ENCODE results near the gene ZBTB7A.

ZBTB7A gene

GRCh38 chr19:4034048-4035017 lies 32.4 kb downstream of the ZBTB7A start:
- DNase-seq = no peak

- no peak for DNase-seq
These were observed 33.4 kb downstream of the ZBTB7A start for GRCh38 chr19:4033028-4033956.

- DNase-seq = no peak
These were observed 34.3 kb downstream of the ZBTB7A start for GRCh38 chr19:4032436-4032835.

GRCh38 chr19:4031420-4031819 lies 35.3 kb downstream of the ZBTB7A start:
- no peak for DNase-seq

GRCh38 chr19:4030981-4031380 lies 35.7 kb downstream of the ZBTB7A start:
- no peak for DNase-seq

- DNase-seq = no peak
These were observed 36.1 kb downstream of the ZBTB7A start for GRCh38 chr19:4030552-4030951.

GRCh38 chr19:4029247-4029614 lies 37.5 kb downstream of the ZBTB7A start:
- no peak for DNase-seq

GRCh38 chr19:4028334-4029246 lies 38.1 kb downstream of the ZBTB7A start:
- no peak for DNase-seq

GRCh38 chr19:4027146-4027545 lies 39.6 kb downstream of the ZBTB7A start:
- no peak for DNase-seq

GRCh38 chr19:4025317-4025716 lies 41.4 kb downstream of the ZBTB7A start:
- no peak for DNase-seq

- no peak for DNase-seq
These were observed 42.9 kb downstream of the ZBTB7A start for GRCh38 chr19:4023600-4024398.

- no peak for DNase-seq
These were observed 47.1 kb downstream of the ZBTB7A start for GRCh38 chr19:4019578-4019977.

GRCh38 chr19:4018775-4019504 lies 47.8 kb downstream of the ZBTB7A start:
- no peak for DNase-seq

- DNase-seq = no peak
These were observed 48.5 kb downstream of the ZBTB7A start for GRCh38 chr19:4018140-4018613.

- no peak for DNase-seq
These were observed 49.6 kb downstream of the ZBTB7A start for GRCh38 chr19:4016903-4017638.

- no peak for DNase-seq
These were observed 50.2 kb downstream of the ZBTB7A start for GRCh38 chr19:4016486-4016885.

GRCh38 chr19:4015705-4016402 lies 50.8 kb downstream of the ZBTB7A start:
- DNase-seq = no peak

- peak; percentile 44 for DNase-seq
These were observed 51.9 kb downstream of the ZBTB7A start for GRCh38 chr19:4014541-4015491.
